ENCODE data around the gene TJP2.

- TF ChIP-seq CTCF (IDR thresholded peaks at IDR 0.05; ENCODE audit: low read depth, low read length): no peak
- TF ChIP-seq POLR2A (IDR thresholded peaks at IDR 0.05; ENCODE audit: extremely low read depth, insufficient read length): no peak
- TF ChIP-seq MAX (IDR thresholded peaks at IDR 0.05; ENCODE audit: low read depth, low read length): no peak
- TF ChIP-seq MYC (IDR thresholded peaks at IDR 0.05; ENCODE audit: low read depth, low read length): no peak
Observed at GRCh38 chr9:69188975-69189374, 14.9 kb downstream of the TJP2 start.

Measured in NB4 (cell line).